ENCODE measurements around the gene CYLC1. TPM values are rescaled to one million over a fixed set of nuclear protein-coding genes. Genes with fewer than 3 reads are reported as not detected.

The CYLC1 gene, protein sequence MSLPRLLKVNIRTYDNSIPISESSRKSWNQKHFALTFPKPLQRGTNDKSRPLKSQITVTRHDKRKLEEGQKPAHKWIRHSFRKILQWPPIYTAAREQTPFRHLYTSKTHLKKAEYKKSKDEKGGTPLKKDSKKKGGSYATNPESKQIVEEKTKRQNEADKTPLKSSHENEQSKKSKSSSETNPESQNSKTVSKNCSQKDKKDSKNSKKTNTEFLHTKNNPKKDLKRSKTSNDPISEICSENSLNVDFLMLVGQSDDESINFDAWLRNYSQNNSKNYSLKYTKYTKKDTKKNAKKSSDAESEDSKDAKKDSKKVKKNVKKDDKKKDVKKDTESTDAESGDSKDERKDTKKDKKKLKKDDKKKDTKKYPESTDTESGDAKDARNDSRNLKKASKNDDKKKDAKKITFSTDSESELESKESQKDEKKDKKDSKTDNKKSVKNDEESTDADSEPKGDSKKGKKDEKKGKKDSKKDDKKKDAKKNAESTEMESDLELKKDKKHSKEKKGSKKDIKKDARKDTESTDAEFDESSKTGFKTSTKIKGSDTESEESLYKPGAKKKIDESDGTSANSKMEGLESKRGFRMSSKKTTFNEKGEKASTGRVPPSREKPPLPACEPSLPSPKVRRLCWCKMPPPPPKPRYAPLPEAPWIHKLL
- total RNA-seq: not detected

GRCh38 chrX:83860846-83861245 is at the start of gene CYLC1:
TSS of gene CYLC1 (plus strand) at chrX:83861146. CDS start at chrX:83861183, 37 bp downstream.
- Mint-ChIP-seq H3K36me3 (no peaks in the 10 kb centered on the region), H3K9me3 (no peaks in the 10 kb centered on the region), H3K27ac (no peak within 1 kb of the TSS), H3K4me1 (no peaks in the 10 kb centered on the region), H3K4me3 (no peak within 1 kb of the TSS), H3K27me3 (no peaks in the 10 kb centered on the region)
- no peak for DNase-seq

- Mint-ChIP-seq H3K4me3 (no peak overlapping the region), H3K9me3 (peaks cover 11% of the 10 kb centered on the region), H3K36me3 (no peaks in the 10 kb centered on the region), H3K27me3 (no peaks in the 10 kb centered on the region), H3K4me1 (no peaks in the 10 kb centered on the region), H3K27ac (no peak overlapping the region)
- DNase-seq: no peak
Measured at GRCh38 chrX:83819304-83819703, 41.6 kb upstream of the CYLC1 start.

DNA sequence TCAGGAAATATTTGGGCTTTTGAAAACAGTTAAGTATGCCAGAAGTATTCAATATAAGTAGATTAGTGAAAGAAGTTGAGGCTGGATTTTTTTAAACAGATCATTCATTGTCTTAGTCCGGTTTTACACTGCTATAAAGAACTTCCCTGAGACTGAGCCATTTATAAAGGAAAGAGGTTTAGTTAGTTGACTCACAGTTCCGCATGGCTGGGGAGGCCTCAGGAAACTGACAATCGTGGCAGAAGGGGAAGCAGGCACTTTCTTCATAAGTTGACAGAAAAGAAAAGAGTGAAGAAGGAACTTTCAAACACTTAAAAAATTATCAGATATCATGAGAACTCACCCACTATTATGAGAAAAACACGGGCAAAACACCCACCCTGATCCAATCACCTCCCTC is 31.1 kb upstream of the CYLC1 start:
- Mint-ChIP-seq H3K4me3 (no peak overlapping the region), H3K9me3 (no peaks in the 10 kb centered on the region), H3K27ac (no peak overlapping the region), H3K36me3 (no peaks in the 10 kb centered on the region), H3K4me1 (no peaks in the 10 kb centered on the region), H3K27me3 (no peaks in the 10 kb centered on the region)
- DNase-seq: no peak

DNA sequence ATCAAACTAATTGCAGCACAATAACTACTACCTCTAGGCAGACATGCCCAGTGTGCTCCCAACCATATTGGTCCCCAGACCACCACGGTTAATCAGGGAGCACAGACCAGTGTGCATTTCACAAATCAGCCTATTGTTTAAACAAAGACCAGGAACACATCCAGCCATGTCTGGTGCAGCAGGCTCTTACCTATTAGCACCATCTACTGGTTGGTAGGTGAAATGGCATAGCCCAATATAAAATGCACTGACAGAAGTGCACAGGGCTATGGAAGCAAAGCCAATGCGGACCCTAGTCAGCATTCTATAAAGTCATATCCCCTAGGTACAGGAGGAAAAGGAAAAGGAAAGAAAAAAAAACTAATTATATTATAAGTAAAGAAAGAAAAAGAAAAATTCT is 15.5 kb upstream of the CYLC1 start:
- H3K4me1 Mint-ChIP-seq: no peaks in the 10 kb centered on the region
- H3K4me3 Mint-ChIP-seq: no peak overlapping the region
- H3K36me3 Mint-ChIP-seq: no peaks in the 10 kb centered on the region
- no peak for DNase-seq
- H3K9me3 Mint-ChIP-seq: no peaks in the 10 kb centered on the region
- H3K27me3 Mint-ChIP-seq: no peaks in the 10 kb centered on the region
- no peak overlapping the region for H3K27ac Mint-ChIP-seq

GRCh38 chrX:83847339-83847738 is 13.6 kb upstream of the CYLC1 start:
- H3K36me3 Mint-ChIP-seq: no peaks in the 10 kb centered on the region
- H3K27me3 Mint-ChIP-seq: no peaks in the 10 kb centered on the region
- H3K9me3 Mint-ChIP-seq: no peaks in the 10 kb centered on the region
- no peak overlapping the region for H3K4me3 Mint-ChIP-seq
- no peak overlapping the region for H3K27ac Mint-ChIP-seq
- DNase-seq: no peak
- H3K4me1 Mint-ChIP-seq: no peaks in the 10 kb centered on the region

DNA sequence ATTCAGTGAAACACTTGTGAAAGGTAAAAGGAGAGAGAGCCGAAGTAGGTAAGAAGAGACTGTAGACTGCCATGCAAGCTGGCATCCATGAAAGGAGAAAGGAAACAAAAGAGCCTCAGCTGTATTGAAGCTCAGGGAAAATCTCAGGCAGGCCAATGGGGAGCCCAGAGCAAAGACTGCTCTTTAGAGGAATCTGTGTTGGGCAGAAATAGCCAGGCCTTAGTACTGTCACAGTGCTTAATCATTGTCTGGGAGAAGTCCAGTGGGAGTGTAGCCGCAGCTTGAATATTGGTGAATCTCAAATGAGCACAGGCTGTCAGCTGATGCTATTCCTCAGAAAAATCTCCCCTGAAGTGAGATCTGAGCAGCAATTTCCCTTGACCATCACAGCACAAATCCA is 27.6 kb downstream of the CYLC1 start:
- H3K36me3 Mint-ChIP-seq: no peaks in the 10 kb centered on the region
- H3K4me1 Mint-ChIP-seq: no peaks in the 10 kb centered on the region
- peaks cover 1% of the 10 kb centered on the region for H3K9me3 Mint-ChIP-seq
- H3K4me3 Mint-ChIP-seq: no peak overlapping the region
- no peak for DNase-seq
- H3K27me3 Mint-ChIP-seq: no peaks in the 10 kb centered on the region
- H3K27ac Mint-ChIP-seq: no peak overlapping the region

DNA sequence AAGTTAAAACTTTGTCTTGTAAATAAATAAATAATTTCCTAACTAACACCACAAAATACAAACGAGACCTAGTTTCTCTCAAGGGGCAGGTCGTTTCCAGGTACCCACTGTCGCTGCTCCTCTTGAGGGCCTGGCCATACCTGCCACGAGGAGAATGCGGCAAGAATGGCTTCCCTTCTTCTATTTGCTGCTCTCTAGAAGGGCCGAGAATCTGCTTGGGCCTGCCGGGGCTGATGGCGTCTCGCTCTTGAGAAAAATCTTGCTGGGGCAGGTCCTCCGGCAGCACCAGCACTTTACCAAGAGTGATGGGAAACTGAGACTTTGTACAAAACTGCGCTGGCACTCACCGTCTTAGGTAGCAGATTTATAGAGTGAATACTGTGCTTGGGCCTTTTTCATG is 31.5 kb downstream of the CYLC1 start:
- Mint-ChIP-seq H3K27me3 (no peaks in the 10 kb centered on the region), H3K36me3 (no peaks in the 10 kb centered on the region), H3K9me3 (peaks cover 1% of the 10 kb centered on the region), H3K4me3 (no peak overlapping the region), H3K4me1 (no peaks in the 10 kb centered on the region), H3K27ac (no peak overlapping the region)
- no peak for DNase-seq

DNA sequence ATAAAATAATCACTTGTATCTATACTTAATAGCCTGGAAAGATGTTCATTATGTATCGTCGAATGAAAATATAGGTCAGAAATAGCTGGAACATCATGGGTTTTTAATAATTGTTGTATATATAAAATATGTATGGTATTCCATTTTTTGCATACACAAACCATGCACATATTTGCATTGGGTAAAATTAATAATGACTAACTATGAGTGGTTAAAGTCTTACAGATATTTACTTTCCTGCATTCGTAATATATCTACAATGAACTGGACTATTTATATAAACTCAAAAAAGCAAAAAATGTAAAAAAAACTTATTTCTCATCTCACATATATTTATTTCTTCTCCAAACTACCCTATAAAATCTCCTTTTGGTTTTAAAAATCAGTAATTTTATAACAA is 46.0 kb downstream of the CYLC1 start:
- Mint-ChIP-seq H3K27ac (no peak overlapping the region), H3K9me3 (no peaks in the 10 kb centered on the region), H3K4me1 (no peaks in the 10 kb centered on the region), H3K4me3 (no peak overlapping the region), H3K36me3 (no peaks in the 10 kb centered on the region), H3K27me3 (no peaks in the 10 kb centered on the region)
- DNase-seq: no peak

GRCh38 chrX:83916525-83916924 is 55.6 kb downstream of the CYLC1 start:
- H3K36me3 Mint-ChIP-seq: no peaks in the 10 kb centered on the region
- H3K9me3 Mint-ChIP-seq: peaks cover 1% of the 10 kb centered on the region
- no peaks in the 10 kb centered on the region for H3K27me3 Mint-ChIP-seq
- H3K4me3 Mint-ChIP-seq: no peak overlapping the region
- no peak overlapping the region for H3K27ac Mint-ChIP-seq
- no peak for DNase-seq
- no peaks in the 10 kb centered on the region for H3K4me1 Mint-ChIP-seq

DNA sequence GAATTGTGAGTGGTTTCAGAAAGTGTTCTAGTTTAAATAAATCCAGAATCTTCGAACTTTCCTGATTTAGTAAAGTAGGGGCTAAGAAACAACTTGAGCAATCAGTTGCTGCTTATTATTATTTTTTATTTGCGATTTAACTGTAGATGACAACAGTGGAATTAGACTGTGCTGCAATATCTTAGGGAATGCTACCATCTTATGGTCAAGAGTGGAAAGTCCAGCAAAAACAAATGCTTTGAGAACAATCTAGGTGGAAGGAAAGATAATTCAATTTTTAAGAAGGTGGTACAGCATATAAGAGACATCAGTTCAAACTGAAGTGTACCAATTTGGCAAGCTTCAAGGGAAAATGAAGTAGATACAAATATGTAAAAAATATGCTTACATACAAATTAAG is 73.3 kb downstream of the CYLC1 start:
- Mint-ChIP-seq H3K4me3 (no peak overlapping the region), H3K4me1 (no peaks in the 10 kb centered on the region), H3K27ac (no peak overlapping the region), H3K9me3 (no peaks in the 10 kb centered on the region), H3K36me3 (no peaks in the 10 kb centered on the region), H3K27me3 (no peaks in the 10 kb centered on the region)
- DNase-seq: no peak
